ENCODE results near the gene ERVK3-1.
"Not testable (repeated sequence)": the region's sequence is repeated elsewhere in the genome, so short reads cannot be mapped to it uniquely, and the experiment has no call there.

The ERVK3-1 gene

GRCh38 chr19:58307736-58308135, 2.6 kb downstream of the ERVK3-1 start:
- Histone ChIP-seq H3K36me3 (ENCODE audit: insufficient read depth, low read length) (peaks cover 65% of the 10 kb centered on the region), H3K27ac (ENCODE audit: low read depth, low read length, poor library complexity, severe bottlenecking) (no peak overlapping the region), H3K79me2 (ENCODE audit: insufficient read depth, low read length) (peaks cover 10% of the 10 kb centered on the region; the same call in 1 of the 2 replicates), H3F3A (ENCODE audit: insufficient read depth, low read length) (no peaks in the 10 kb centered on the region), H3K4me1 (ENCODE audit: insufficient read depth, low read length, severe bottlenecking) (peaks cover 18% of the 10 kb centered on the region), H2AFZ (ENCODE audit: low read length) (no peak overlapping the region), H3K9ac (ENCODE audit: low read length) (no peak overlapping the region), H3K4me2 (ENCODE audit: low read length) (no peak overlapping the region), H3K4me3 (ENCODE audit: low read depth, low read length, poor library complexity, severe bottlenecking) (no peak overlapping the region), H3K27me3 (ENCODE audit: insufficient read depth, low read length) (no peaks in the 10 kb centered on the region), H3K9me2 (ENCODE audit: low read depth, low read length) (no peaks in the 10 kb centered on the region), H3K9me3 (ENCODE audit: low read length) (peaks cover 4% of the 10 kb centered on the region; the same call in 1 of the 2 replicates), H4K20me1 (ENCODE audit: insufficient read depth, low read length) (no peaks in the 10 kb centered on the region)
- TF ChIP-seq EZH2 (IDR thresholded peaks at IDR 0.05; ENCODE audit: borderline replicate concordance, low read length) = no peak
- no peak for TF ChIP-seq CTCF (IDR thresholded peaks at IDR 0.05; ENCODE audit: low read length)

- Histone ChIP-seq H3K36me3 (ENCODE audit: insufficient read depth, low read length) (peaks cover 88% of the 10 kb centered on the region), H3K4me1 (ENCODE audit: insufficient read depth, low read length, severe bottlenecking) (peaks cover 11% of the 10 kb centered on the region)
- H3K4me2 ChIP-seq (ENCODE audit: low read length); H3K27ac ChIP-seq (ENCODE audit: low read depth, low read length, poor library complexity, severe bottlenecking); H3K4me3 ChIP-seq (ENCODE audit: low read depth, low read length, poor library complexity, severe bottlenecking); H3K9me3 ChIP-seq (ENCODE audit: low read length); H3F3A ChIP-seq (ENCODE audit: insufficient read depth, low read length); H2AFZ ChIP-seq (ENCODE audit: low read length); H3K9me2 ChIP-seq (ENCODE audit: low read depth, low read length); H3K27me3 ChIP-seq (ENCODE audit: insufficient read depth, low read length); H3K79me2 ChIP-seq (ENCODE audit: insufficient read depth, low read length); H4K20me1 ChIP-seq (ENCODE audit: insufficient read depth, low read length); H3K9ac ChIP-seq (ENCODE audit: low read length): not testable (repeated sequence)
- TF ChIP-seq CTCF (IDR thresholded peaks at IDR 0.05; ENCODE audit: low read length) = peak; percentile 7; the same call in 1 of the 2 replicates
These were observed 5.5 kb downstream of the ERVK3-1 start for GRCh38 chr19:58310685-58311084.

- Histone ChIP-seq H4K20me1 (ENCODE audit: insufficient read depth, low read length) (no peaks in the 10 kb centered on the region), H3K27ac (ENCODE audit: low read depth, low read length, poor library complexity, severe bottlenecking) (no peak overlapping the region), H3K4me1 (ENCODE audit: insufficient read depth, low read length, severe bottlenecking) (peaks cover 4% of the 10 kb centered on the region), H3K36me3 (ENCODE audit: insufficient read depth, low read length) (peaks cover 87% of the 10 kb centered on the region), H3K9me2 (ENCODE audit: low read depth, low read length) (no peaks in the 10 kb centered on the region), H3K9ac (ENCODE audit: low read length) (no peak overlapping the region), H3K27me3 (ENCODE audit: insufficient read depth, low read length) (no peaks in the 10 kb centered on the region), H3K9me3 (ENCODE audit: low read length) (peaks cover 6% of the 10 kb centered on the region; the same call in 1 of the 2 replicates), H3K4me3 (ENCODE audit: low read depth, low read length, poor library complexity, severe bottlenecking) (no peak overlapping the region), H3K4me2 (ENCODE audit: low read length) (no peak overlapping the region), H2AFZ (ENCODE audit: low read length) (no peak overlapping the region), H3K79me2 (ENCODE audit: insufficient read depth, low read length) (0 out of 2 replicates have a peak, but pooled peaks cover under 1% of the 10 kb centered on the region), H3F3A (ENCODE audit: insufficient read depth, low read length) (no peaks in the 10 kb centered on the region)
- TF ChIP-seq CTCF (IDR thresholded peaks at IDR 0.05; ENCODE audit: low read length) = no peak
- TF ChIP-seq EZH2 (IDR thresholded peaks at IDR 0.05; ENCODE audit: borderline replicate concordance, low read length) = no peak
These were observed 6.2 kb downstream of the ERVK3-1 start for GRCh38 chr19:58311345-58311865.
